ENCODE data around the gene LRRC45. TPM values are rescaled to one million over a fixed set of nuclear protein-coding genes. Genes with fewer than 3 reads are reported as not detected.

Gene LRRC45
- total and polyA plus RNA-seq, 9 of the 15 experiments (the other 6 are each of a cell fraction or from before 2014, with no cell fraction given), result 3.5 to 21.5 (median 11.2) TPM; not detected in 2

GRCh38 chr17:82055965-82056728 is 33.0 kb downstream of the LRRC45 start:
- Histone ChIP-seq H3K9me1 (ENCODE audit: control insufficient read depth, insufficient read depth, low read length) (no peaks in the 10 kb centered on the region), H4K20me1 (replicated peaks; ENCODE audit: control insufficient read depth, insufficient read depth, low read length) (peaks cover 11% of the 10 kb centered on the region), H3K27me3 (ENCODE audit: control insufficient read depth in 2 of 2, insufficient read depth in 2 of 2, low read length in 2 of 2) (no peaks in the 10 kb centered on the region), H3K4me3 (no peak overlapping the region), H3K79me2 (ENCODE audit: control insufficient read depth, insufficient read depth, low read length) (peaks cover 19% of the 10 kb centered on the region), H3K36me3 (ENCODE audit: control insufficient read depth, insufficient read depth, low read length) (peaks cover 83% of the 10 kb centered on the region; the same call in 2 of the 3 replicates), H3K4me2 (ENCODE audit: insufficient read depth, low read length) (no peak overlapping the region), H2AFZ (ENCODE audit: low read depth, low read length) (no peak overlapping the region), H3K9ac (ENCODE audit: insufficient read depth in 1 of 2, low read depth in 2 of 2, low read length in 2 of 2) (0 out of 4 replicates have a peak overlapping the region, but pooled peaks of 1 of the 2 experiments have one; percentile 43), H3K4me1 (replicated peaks in 1 of 2; ENCODE audit: control insufficient read depth in 2 of 2, insufficient read depth in 2 of 2, low read length in 2 of 2) (peaks cover 0 to 86% of the 10 kb centered on the region in 2 experiments; a peak in 3 of 5 replicates), H3K9me3 (replicated peaks; ENCODE audit: control insufficient read depth, insufficient read depth, low read depth, low read length) (no peaks in the 10 kb centered on the region), H3K27ac (ENCODE audit: extremely low read depth, low read depth, low read length) (no peak overlapping the region)
- TF ChIP-seq POLR2G (IDR thresholded peaks at IDR 0.05; ENCODE audit: low read depth, low read length), result peak; percentile 44; the same call in 1 of the 2 replicates
- TF ChIP-seq RBFOX2 (IDR thresholded peaks at IDR 0.05; ENCODE audit: low read depth, low read length), result peak; percentile 63
- TF ChIP-seq POLR2A (conservative IDR thresholded peaks at IDR 0.05), result peak; percentile 4
- TF ChIP-seq ATF1 (CRISPR knock-in tag; IDR thresholded peaks at IDR 0.05), result no peak
- no peak for TF ChIP-seq ATF1 (tag; IDR thresholded peaks at IDR 0.05)
- intact Hi-C loops (cut with micrococcal nuclease), result no loop called here
- in situ Hi-C loops (cut with MboI), result no loop called here
- DNase-seq (ENCODE audit: extremely low read depth in 1 of 4, low spot score in 3 of 4) (no peak), ATAC-seq (no peak), FAIRE-seq (no peak)
- CTCF ChIA-PET (ENCODE audit: low intra/inter-chr PET ratio), result no interaction called here
- POLR2A ChIA-PET, result interaction anchor here (0.9 to 1.7 kb wide), 4 partner anchors 10 to 20 kb away, joined by 3 to 9 read pairs (median 5); no protein-coding TSS in a partner anchor
- 87% methylated on average over 27 of the region's 28 CpGs for WGBS (ENCODE audit: insufficient coverage, low coverage, missing lambda C conversion rate)
- BruUV-seq (replicated peaks), result no TSS peak
